ENCODE data around the gene R3HDM4. TPM values are rescaled to one million over a fixed set of nuclear protein-coding genes. Genes with fewer than 3 reads are reported as not detected.

The R3HDM4 gene
- total and polyA plus RNA-seq, 2 donors (not counting 3 experiments of a cell fraction or from before 2014, with no cell fraction given), result 51.8 to 53.9 TPM

- Histone ChIP-seq H3K9me1 (replicated peaks; ENCODE audit: control insufficient read depth, extremely low read depth, insufficient read depth, low read length) (no peaks in the 10 kb centered on the region), H2AFZ (ENCODE audit: low read depth, low read length) (peak overlapping the region; percentile 76), H3K9me3 (replicated peaks; ENCODE audit: control insufficient read depth, insufficient read depth, low read length) (no peaks in the 10 kb centered on the region), H3K4me3 (replicated peaks in 1 of 3; ENCODE audit: insufficient read depth in 1 of 3, low read depth in 1 of 3, low read length in 3 of 3) (peak overlapping the region; percentile 63 to 95 (median 85)), H3K79me2 (ENCODE audit: control insufficient read depth, insufficient read depth, low read length) (no peaks in the 10 kb centered on the region), H3K9ac (replicated peaks; ENCODE audit: extremely low read depth, insufficient read depth, low read length) (peak overlapping the region; percentile 69), H3K36me3 (ENCODE audit: control insufficient read depth in 2 of 2, extremely low read depth in 1 of 2, insufficient read depth in 2 of 2, low read length in 2 of 2) (no peaks in the 10 kb centered on the region), H4K20me1 (replicated peaks; ENCODE audit: control insufficient read depth, extremely low read depth, insufficient read depth, low read length) (no peaks in the 10 kb centered on the region), H3K27ac (ENCODE audit: insufficient read depth, low read depth, low read length) (no peak overlapping the region), H3K27me3 (ENCODE audit: control insufficient read depth in 2 of 2, insufficient read depth in 2 of 2, low read length in 2 of 2) (no peaks in the 10 kb centered on the region), H3K4me2 (ENCODE audit: insufficient read depth, low read length) (peak overlapping the region; percentile 67), H3K4me1 (ENCODE audit: control insufficient read depth, extremely low read depth, insufficient read depth, low read length) (peaks cover 6% of the 10 kb centered on the region)
- ChIA-PET POLR2A (no interaction called here), CTCF (no interaction called here)
- dilution Hi-C loops (cut with MboI; ENCODE audit: extremely low pct_ligation_motif_present, low sequenced_read_pairs), result no loop called here
- intact Hi-C loops (cut with micrococcal nuclease), result no loop called here
- BruUV-seq (replicated peaks), result no TSS peak
- TF ChIP-seq FOS (IDR thresholded peaks at IDR 0.05; ENCODE audit: borderline replicate concordance, insufficient read depth, low read length), result no peak
- TF ChIP-seq EZH2 (IDR thresholded peaks at IDR 0.05; ENCODE audit: borderline replicate concordance, low read depth, low read length, severe bottlenecking), result no peak
- no peak for TF ChIP-seq GATA2 (IDR thresholded peaks at IDR 0.05; ENCODE audit: insufficient read depth, insufficient read length, low read depth, low read length)
- TF ChIP-seq, protein P1, sequence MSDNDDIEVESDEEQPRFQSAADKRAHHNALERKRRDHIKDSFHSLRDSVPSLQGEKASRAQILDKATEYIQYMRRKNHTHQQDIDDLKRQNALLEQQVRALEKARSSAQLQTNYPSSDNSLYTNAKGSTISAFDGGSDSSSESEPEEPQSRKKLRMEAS (IDR thresholded peaks at IDR 0.05; ENCODE audit: insufficient read depth, insufficient read length), result no peak
- TF ChIP-seq POLR2A (IDR thresholded peaks at IDR 0.05; ENCODE audit: low read depth, low read length), result no peak
- no peak for TF ChIP-seq MYC (IDR thresholded peaks at IDR 0.05; ENCODE audit: low read depth, low read length)
- no peak for TF ChIP-seq POLR2AphosphoS5 (IDR thresholded peaks at IDR 0.05; ENCODE audit: insufficient read depth, low read depth, low read length)
- TF ChIP-seq JUN (IDR thresholded peaks at IDR 0.05; ENCODE audit: borderline replicate concordance, insufficient read depth, insufficient read length, low read depth), result no peak
- TF ChIP-seq, protein P2, sequence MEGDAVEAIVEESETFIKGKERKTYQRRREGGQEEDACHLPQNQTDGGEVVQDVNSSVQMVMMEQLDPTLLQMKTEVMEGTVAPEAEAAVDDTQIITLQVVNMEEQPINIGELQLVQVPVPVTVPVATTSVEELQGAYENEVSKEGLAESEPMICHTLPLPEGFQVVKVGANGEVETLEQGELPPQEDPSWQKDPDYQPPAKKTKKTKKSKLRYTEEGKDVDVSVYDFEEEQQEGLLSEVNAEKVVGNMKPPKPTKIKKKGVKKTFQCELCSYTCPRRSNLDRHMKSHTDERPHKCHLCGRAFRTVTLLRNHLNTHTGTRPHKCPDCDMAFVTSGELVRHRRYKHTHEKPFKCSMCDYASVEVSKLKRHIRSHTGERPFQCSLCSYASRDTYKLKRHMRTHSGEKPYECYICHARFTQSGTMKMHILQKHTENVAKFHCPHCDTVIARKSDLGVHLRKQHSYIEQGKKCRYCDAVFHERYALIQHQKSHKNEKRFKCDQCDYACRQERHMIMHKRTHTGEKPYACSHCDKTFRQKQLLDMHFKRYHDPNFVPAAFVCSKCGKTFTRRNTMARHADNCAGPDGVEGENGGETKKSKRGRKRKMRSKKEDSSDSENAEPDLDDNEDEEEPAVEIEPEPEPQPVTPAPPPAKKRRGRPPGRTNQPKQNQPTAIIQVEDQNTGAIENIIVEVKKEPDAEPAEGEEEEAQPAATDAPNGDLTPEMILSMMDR (IDR thresholded peaks at IDR 0.05; ENCODE audit: extremely low read depth in 1 of 2, insufficient read depth in 1 of 2, low read depth in 1 of 2, low read length in 2 of 2), result no peak
- DNase-seq (ENCODE audit: low read depth, low spot score) (no peak), FAIRE-seq (no peak)
Measured at GRCh38 chr19:926323-926588, 13.2 kb upstream of the R3HDM4 start.

All from endothelial cell of umbilical vein (primary cell).